Endothelial cell of umbilical vein (primary cell): ENCODE measurements around the gene LAMC2. TPM values are rescaled to one million over a fixed set of nuclear protein-coding genes. Genes with fewer than 3 reads are reported as not detected.

Source experiments
- BruUV-seq: library from RNA; stranded (reverse); fragments of 400-500 nt; replicated peaks from 2 replicates; lab custom pipeline; 2021; lab: Mats Ljungman, UMichigan
- CTCF ChIA-PET: fragments of 300-600, 350-600 bp; sonication (Branson Sonifier 250); formaldehyde crosslinking; loops from one replicate; lab custom pipeline; 2021; ENCODE audit warnings: antibody characterized with exemption, inconsistent platforms; lab: Charles Lee
- POLR2A ChIA-PET: fragments of 300-600, 350-600 bp; sonication (Branson Sonifier 250); formaldehyde crosslinking; loops from one replicate; lab custom pipeline; 2021; ENCODE audit warnings: antibody characterized with exemption, inconsistent platforms; lab: Charles Lee
- DNase-seq: peaks from one replicate; pipeline ENCODE4 v3.0.0-alpha.2; 2011; ENCODE audit warnings: low read depth, low spot score
- FAIRE-seq: peaks from 2 replicates; lab custom pipeline; 2011; peaks lifted over from hg19 to GRCh38; lab: Jason Lieb, UNC
- H2AFZ ChIP-seq: 2 replicates; pipeline ENCODE4 v1.6.0; 2012; ENCODE audit warnings: low read depth, low read length, control low read depth, inconsistent platforms
- H3K27ac ChIP-seq: 2 replicates; pipeline ENCODE4 v1.5.1; 2011; ENCODE audit warnings: low read depth, mild to moderate bottlenecking, control low read depth, low read length, moderate library complexity; ENCODE audit not compliant: insufficient read depth
- H3K27me3 ChIP-seq, 2 experiments: 2 replicates each; pipeline versions ENCODE4 v1.6.0 to v1.6.1; 2011; ENCODE audit warnings: low read length in 2 of 2, mixed read lengths in 1 of 2; ENCODE audit not compliant: control insufficient read depth in 2 of 2, insufficient read depth in 2 of 2
- H3K36me3 ChIP-seq, 2 experiments: 2 replicates in 1 of 2; 3 replicates in 1 of 2; pipeline ENCODE4 v1.5.1; 2011; ENCODE audit warnings: low read length in 2 of 2, mild to moderate bottlenecking in 1 of 2, moderate library complexity in 1 of 2; ENCODE audit not compliant: control insufficient read depth in 2 of 2, insufficient read depth in 2 of 2; ENCODE audit errors: extremely low read depth in 1 of 2
- H3K4me1 ChIP-seq: 3 replicates; pipeline ENCODE4 v1.5.1; 2011; ENCODE audit warnings: mild to moderate bottlenecking, low read length; ENCODE audit not compliant: control insufficient read depth, insufficient read depth; ENCODE audit errors: extremely low read depth
- H3K4me2 ChIP-seq: 2 replicates; pipeline ENCODE4 v1.6.1; 2011; ENCODE audit warnings: low read length, control low read depth, mixed read lengths; ENCODE audit not compliant: insufficient read depth
- H3K4me3 ChIP-seq, 3 experiments: fragments of 200-600 bp in 1 of 3; sonication (generic), shearing (Covaris generic) in 1 of 3; replicated peaks in 1 of 3; 2 replicates each; pipeline ENCODE4 v1.5.1; 2011 to 2016; ENCODE audit warnings: control low read depth in 3 of 3, low read length in 3 of 3, mild to moderate bottlenecking in 2 of 3, inconsistent platforms in 1 of 3, low read depth in 1 of 3, moderate library complexity in 1 of 3; ENCODE audit not compliant: insufficient read depth in 1 of 3
- H3K79me2 ChIP-seq: 2 replicates; pipeline ENCODE4 v1.6.0; 2012; ENCODE audit warnings: low read length, inconsistent platforms; ENCODE audit not compliant: control insufficient read depth, insufficient read depth
- H3K9ac ChIP-seq: replicated peaks from 2 replicates; pipeline ENCODE3; 2011; ENCODE audit warnings: low read length, control low read depth; ENCODE audit not compliant: insufficient read depth; ENCODE audit errors: extremely low read depth
- H3K9me1 ChIP-seq: replicated peaks from 3 replicates; pipeline ENCODE4 v1.6.0; 2011; ENCODE audit warnings: mild to moderate bottlenecking, low read length; ENCODE audit not compliant: control insufficient read depth, insufficient read depth; ENCODE audit errors: extremely low read depth
- H3K9me3 ChIP-seq: replicated peaks from 2 replicates; pipeline ENCODE4 v1.5.1; 2012; ENCODE audit warnings: low read length, inconsistent platforms; ENCODE audit not compliant: control insufficient read depth, insufficient read depth
- H4K20me1 ChIP-seq: replicated peaks from 2 replicates; pipeline ENCODE3; 2011; ENCODE audit warnings: mild to moderate bottlenecking, low read length; ENCODE audit not compliant: control insufficient read depth, insufficient read depth; ENCODE audit errors: extremely low read depth
- EZH2 ChIP-seq: IDR thresholded peaks from 2 replicates; pipeline ENCODE4 v1.6.1; 2012; ENCODE audit warnings: borderline replicate concordance, low read depth, mild to moderate bottlenecking, moderate library complexity, low read length, inconsistent platforms; ENCODE audit not compliant: severe bottlenecking
- FOS ChIP-seq: IDR thresholded peaks from 2 replicates; pipeline ENCODE4 v1.6.1; 2011; ENCODE audit warnings: mild to moderate bottlenecking, low read length, moderate library complexity, borderline replicate concordance; ENCODE audit not compliant: insufficient read depth
- GATA2 ChIP-seq: IDR thresholded peaks from 2 replicates; pipeline ENCODE4 v1.7.0; 2011; ENCODE audit warnings: low read depth, mild to moderate bottlenecking, moderate library complexity, mixed read lengths, low read length; ENCODE audit not compliant: insufficient read length, insufficient read depth
- JUN ChIP-seq: IDR thresholded peaks from 2 replicates; pipeline ENCODE4 v1.6.1; 2011; ENCODE audit warnings: borderline replicate concordance, low read depth; ENCODE audit not compliant: insufficient read length, insufficient read depth
- MYC ChIP-seq: IDR thresholded peaks from one replicate; pipeline ENCODE4 v1.6.1; 2011; ENCODE audit warnings: mild to moderate bottlenecking, low read depth, low read length
- POLR2A ChIP-seq: IDR thresholded peaks from 2 replicates; pipeline ENCODE4 v1.6.1; 2012; ENCODE audit warnings: low read depth, mild to moderate bottlenecking, control low read depth, low read length
- POLR2AphosphoS5 ChIP-seq: IDR thresholded peaks from 2 replicates; pipeline ENCODE4 v1.6.1; 2012; ENCODE audit warnings: low read depth, mild to moderate bottlenecking, control low read depth, low read length, moderate library complexity; ENCODE audit not compliant: insufficient read depth
- dilution Hi-C: fragments of 300-500 bp; cut with MboI; formaldehyde crosslinking; loops from one replicate; pipeline ENCODE4 v1.15.0; 2019; ENCODE audit warnings: low sequenced_read_pairs; ENCODE audit not compliant: extremely low pct_ligation_motif_present
- intact Hi-C: fragments of 100-400 bp; cut with micrococcal nuclease; formaldehyde crosslinking; loops from one replicate; pipeline ENCODE4 v1.10.0; 2022
- polyA plus RNA-seq, 4 experiments: library from polyadenylated mRNA; depleted of rRNA in 3 of 4; stranded (reverse) in 3 of 4; unstranded in 1 of 4; fragments of >200 nt; gene quantifications; 2 replicates each; pipeline versions ENCODE4 v1.2.1 to v1.2.3, GENCODE V29; 2011 to 2012; ENCODE audit warnings: missing spikeins in 1 of 4
- total RNA-seq: library from RNA; stranded (reverse); gene quantifications from 2 replicates; pipeline ENCODE4 v1.2.3, GENCODE V29; 2021
- TF ChIP-seq, protein P1 (sequence below), 2 donors: IDR thresholded peaks; 1 replicate in 1 of 2; 2 replicates in 1 of 2; pipeline ENCODE4 v1.5.1; 2011; ENCODE audit warnings: low read length in 2 of 2, mild to moderate bottlenecking in 2 of 2, moderate library complexity in 2 of 2, control low read depth in 1 of 2, inconsistent platforms in 1 of 2, low read depth in 1 of 2; ENCODE audit not compliant: insufficient read depth in 1 of 2; ENCODE audit errors: extremely low read depth in 1 of 2
- TF ChIP-seq, protein P2 (sequence below): IDR thresholded peaks from 2 replicates; pipeline ENCODE4 v1.6.1; 2011; ENCODE audit not compliant: insufficient read depth, insufficient read length

LAMC2 gene
- total and polyA plus RNA-seq, 2 donors (not counting 3 experiments of a cell fraction or from before 2014, with no cell fraction given) = 0.23 to 0.82 TPM

DNA sequence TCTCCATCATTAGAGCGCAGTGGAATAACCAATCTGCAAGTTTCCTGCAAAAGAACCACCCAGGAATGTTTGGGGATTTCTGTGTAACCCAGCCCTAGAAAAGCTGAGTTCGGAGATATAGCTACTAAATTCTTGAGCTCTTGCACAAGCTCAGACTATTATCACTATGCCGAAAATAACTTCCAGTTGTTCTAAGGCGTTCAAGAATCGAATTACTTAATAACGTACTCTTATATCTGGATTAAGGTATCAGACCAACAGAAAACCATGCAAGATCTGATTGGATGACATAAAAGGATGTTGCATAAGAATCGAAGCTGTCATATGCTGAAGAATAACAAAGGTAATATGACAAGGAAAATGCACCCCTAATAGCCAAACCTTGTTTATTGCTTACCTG lies 7.5 kb upstream of the LAMC2 start:
- no peak for DNase-seq

DNA sequence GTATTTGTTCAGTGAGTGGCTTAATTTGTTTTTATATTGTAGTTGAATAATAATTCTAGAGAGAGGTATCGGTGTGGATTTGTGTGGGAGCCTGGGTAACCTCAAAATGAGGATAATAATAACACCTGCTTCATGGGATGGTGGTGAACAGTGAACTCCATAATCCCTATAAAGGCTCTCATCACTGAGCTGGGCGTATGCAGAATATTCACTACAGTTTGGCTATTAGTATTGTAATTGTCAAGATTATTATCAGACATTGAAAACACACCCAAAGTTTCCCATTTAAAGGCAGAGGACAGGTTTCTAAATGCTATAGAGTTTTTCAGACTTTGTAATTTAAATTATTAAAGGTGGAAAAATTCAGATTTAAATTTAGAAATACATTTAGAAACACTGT lies 7.0 kb upstream of the LAMC2 start:
- dilution Hi-C loops = no loop called here
- H3K9me3 ChIP-seq = no peaks in the 10 kb centered on the region
- ChIA-PET POLR2A (no interaction called here), CTCF (interaction anchor here (1.3 to 1.7 kb wide), 2 partner anchors 13 to 49 kb away, joined by 4 read pairs; no protein-coding TSS in a partner anchor)
- H3K9me1 ChIP-seq = no peaks in the 10 kb centered on the region
- TF ChIP-seq POLR2A = no peak
- TF ChIP-seq JUN = no peak
- no peak for TF ChIP-seq FOS
- TF ChIP-seq EZH2 = no peak
- TF ChIP-seq GATA2 = no peak
- TF ChIP-seq, protein P1, sequence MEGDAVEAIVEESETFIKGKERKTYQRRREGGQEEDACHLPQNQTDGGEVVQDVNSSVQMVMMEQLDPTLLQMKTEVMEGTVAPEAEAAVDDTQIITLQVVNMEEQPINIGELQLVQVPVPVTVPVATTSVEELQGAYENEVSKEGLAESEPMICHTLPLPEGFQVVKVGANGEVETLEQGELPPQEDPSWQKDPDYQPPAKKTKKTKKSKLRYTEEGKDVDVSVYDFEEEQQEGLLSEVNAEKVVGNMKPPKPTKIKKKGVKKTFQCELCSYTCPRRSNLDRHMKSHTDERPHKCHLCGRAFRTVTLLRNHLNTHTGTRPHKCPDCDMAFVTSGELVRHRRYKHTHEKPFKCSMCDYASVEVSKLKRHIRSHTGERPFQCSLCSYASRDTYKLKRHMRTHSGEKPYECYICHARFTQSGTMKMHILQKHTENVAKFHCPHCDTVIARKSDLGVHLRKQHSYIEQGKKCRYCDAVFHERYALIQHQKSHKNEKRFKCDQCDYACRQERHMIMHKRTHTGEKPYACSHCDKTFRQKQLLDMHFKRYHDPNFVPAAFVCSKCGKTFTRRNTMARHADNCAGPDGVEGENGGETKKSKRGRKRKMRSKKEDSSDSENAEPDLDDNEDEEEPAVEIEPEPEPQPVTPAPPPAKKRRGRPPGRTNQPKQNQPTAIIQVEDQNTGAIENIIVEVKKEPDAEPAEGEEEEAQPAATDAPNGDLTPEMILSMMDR (IDR thresholded peaks at IDR 0.05; ENCODE audit: extremely low read depth in 1 of 2, insufficient read depth in 1 of 2, low read depth in 1 of 2, low read length in 2 of 2) = no peak
- TF ChIP-seq, protein P2, sequence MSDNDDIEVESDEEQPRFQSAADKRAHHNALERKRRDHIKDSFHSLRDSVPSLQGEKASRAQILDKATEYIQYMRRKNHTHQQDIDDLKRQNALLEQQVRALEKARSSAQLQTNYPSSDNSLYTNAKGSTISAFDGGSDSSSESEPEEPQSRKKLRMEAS = no peak
- TF ChIP-seq MYC = no peak
- no peak for TF ChIP-seq POLR2AphosphoS5
- intact Hi-C loops = no loop called here
- DNase-seq = no peak
- H3K4me2 ChIP-seq = no peak overlapping the region
- FAIRE-seq = no peak
- no peak overlapping the region for H3K4me3 ChIP-seq
- no peaks in the 10 kb centered on the region for H4K20me1 ChIP-seq
- no peaks in the 10 kb centered on the region for H3K36me3 ChIP-seq
- H3K27me3 ChIP-seq = no peaks in the 10 kb centered on the region
- no TSS peak for BruUV-seq
- peaks cover 18% of the 10 kb centered on the region for H3K4me1 ChIP-seq
- H3K79me2 ChIP-seq = no peaks in the 10 kb centered on the region
- no peak overlapping the region for H3K9ac ChIP-seq
- no peak overlapping the region for H3K27ac ChIP-seq
- no peak overlapping the region for H2AFZ ChIP-seq

More for the DNA sequence above, 7.5 kb upstream of the LAMC2 start:
- no peak for FAIRE-seq
- no peaks in the 10 kb centered on the region for H3K9me1 ChIP-seq
- H3K27me3 ChIP-seq = no peaks in the 10 kb centered on the region
- dilution Hi-C loops (no loop called here), intact Hi-C loops (no loop called here)
- no peaks in the 10 kb centered on the region for H4K20me1 ChIP-seq
- BruUV-seq = no TSS peak
- H3K9me3 ChIP-seq = no peaks in the 10 kb centered on the region
- ChIA-PET CTCF (interaction anchor here (1.3 to 2.3 kb wide), 4 partner anchors 14 to 56 kb away, joined by 3 to 8 read pairs (median 4); no protein-coding TSS in a partner anchor), POLR2A (no interaction called here)
- H3K27ac ChIP-seq = no peak overlapping the region
- H3K79me2 ChIP-seq = no peaks in the 10 kb centered on the region
- no peak overlapping the region for H3K9ac ChIP-seq
- TF ChIP-seq, protein P2 = no peak
- no peaks in the 10 kb centered on the region for H3K36me3 ChIP-seq
- H2AFZ ChIP-seq = no peak overlapping the region
- no peak overlapping the region for H3K4me2 ChIP-seq
- no peak overlapping the region for H3K4me3 ChIP-seq
- H3K4me1 ChIP-seq = peaks cover 22% of the 10 kb centered on the region
